ENCODE results near the gene C1orf35.

C1orf35 gene

GRCh38 chr1:228109073-228109961 is 6.2 kb upstream of the C1orf35 start, which contains the start of gene MRPL55:
TSS of gene MRPL55 (minus strand) at chr1:228109299. CDS start at chr1:228108260, 1,039 bp downstream.
- DNase-seq (ENCODE audit: low spot score) = peak; percentile 100

DNA sequence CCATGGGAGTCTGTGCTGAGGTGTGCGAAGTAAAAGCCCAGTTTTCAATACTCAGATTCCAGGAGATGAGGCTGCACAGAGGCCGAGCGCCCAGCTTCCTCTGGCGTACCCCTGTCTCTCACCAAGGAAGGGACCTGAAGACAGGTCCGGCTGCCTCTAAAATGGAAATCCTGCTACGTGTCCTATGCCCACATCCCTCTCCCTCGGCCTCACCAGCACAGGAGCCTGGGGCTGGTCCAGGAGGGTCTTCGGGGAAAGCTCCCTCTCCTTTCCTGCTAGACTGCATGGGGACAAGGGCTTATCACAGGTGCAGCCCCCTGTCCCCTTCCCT is 5.6 kb upstream of the C1orf35 start:
- DNase-seq (ENCODE audit: low spot score) = no peak

DNA sequence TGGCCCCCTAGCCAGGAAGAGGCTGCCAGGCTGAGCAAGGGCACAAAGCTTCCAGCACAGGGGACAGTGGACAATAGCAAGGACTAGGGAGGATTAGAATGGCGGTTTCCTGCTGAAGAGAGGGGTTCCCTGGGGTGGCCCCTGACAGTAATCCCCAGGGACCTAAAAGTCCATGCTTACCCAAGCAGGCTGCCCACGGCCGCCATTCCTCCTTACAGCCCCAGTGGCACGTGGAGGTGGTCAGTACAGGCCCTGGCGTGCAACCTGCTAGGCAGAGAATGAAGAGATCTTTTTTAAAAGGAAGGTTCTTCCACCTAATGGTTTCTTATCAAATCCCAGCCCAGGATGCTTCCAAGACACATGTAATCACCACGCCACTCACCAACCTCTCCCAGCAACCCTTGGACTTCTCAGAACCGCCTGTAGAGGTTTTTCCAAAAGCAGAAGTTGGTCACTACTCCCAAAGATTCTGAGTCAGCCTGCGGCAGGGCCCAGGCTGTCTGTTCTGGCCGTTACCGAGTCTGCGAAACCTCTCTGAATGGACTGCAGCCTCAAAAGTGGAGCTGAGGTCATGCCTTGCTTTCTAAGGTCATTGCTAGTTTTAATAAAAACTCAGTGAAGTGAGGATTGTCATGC is 5.0 kb upstream of the C1orf35 start:
- no peak for DNase-seq (ENCODE audit: low spot score)

GRCh38 chr1:228107636-228108035 is 4.5 kb upstream of the C1orf35 start:
- no peak for DNase-seq (ENCODE audit: low spot score)

- no peak for DNase-seq (ENCODE audit: low spot score)
Observed at GRCh38 chr1:228106800-228107054, 3.6 kb upstream of the C1orf35 start.

GRCh38 chr1:228105996-228106799 is 3.1 kb upstream of the C1orf35 start:
- DNase-seq (ENCODE audit: low spot score) = no peak

- DNase-seq (ENCODE audit: low spot score) = no peak
Observed at GRCh38 chr1:228105270-228105995, 2.3 kb upstream of the C1orf35 start.

GRCh38 chr1:228104526-228105269 is 1.6 kb upstream of the C1orf35 start:
- no peak for DNase-seq (ENCODE audit: low spot score)

DNA sequence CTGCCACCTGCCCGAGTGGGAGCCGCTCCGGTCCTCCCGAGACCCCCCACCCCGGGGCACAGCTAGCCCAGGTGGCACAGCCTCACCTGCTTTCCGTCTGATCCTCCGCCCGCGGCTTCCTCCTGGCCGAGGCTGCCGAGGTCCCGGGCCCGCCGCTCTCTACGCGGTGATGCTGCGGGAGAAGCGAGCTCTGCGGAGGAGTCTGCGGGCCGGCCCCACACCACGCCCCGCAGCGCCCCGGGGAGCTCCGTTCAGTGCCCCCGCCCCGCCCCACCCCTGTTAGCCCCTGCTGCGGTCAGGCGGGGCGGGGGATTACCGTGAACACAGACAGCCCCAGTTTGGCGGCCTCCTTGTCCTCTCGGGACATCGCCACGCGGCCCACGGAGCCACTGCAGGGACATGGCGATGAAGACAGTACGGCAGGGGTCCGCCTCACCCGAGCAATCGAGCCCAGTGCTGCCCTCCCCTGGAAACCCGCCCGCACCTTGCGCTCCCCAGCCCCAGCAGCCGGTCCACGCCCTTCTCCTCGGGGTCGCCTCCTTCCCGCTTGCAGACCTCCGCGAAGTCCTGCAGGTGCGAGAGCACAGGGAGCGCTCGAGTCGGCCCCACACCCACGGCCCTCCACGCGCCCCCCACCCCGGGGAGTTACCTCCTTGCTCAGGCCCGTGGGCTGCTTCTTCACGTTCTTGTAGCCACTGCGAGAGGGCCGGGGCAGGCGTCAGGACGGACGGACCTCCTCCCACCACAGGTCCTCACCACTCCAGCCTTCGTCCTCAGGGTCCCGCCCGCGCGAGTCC is 933 bp downstream of the C1orf35 start:
- peak; percentile 73 for DNase-seq (ENCODE audit: low spot score)

- DNase-seq (ENCODE audit: low spot score) = no peak
Observed at GRCh38 chr1:228101614-228101993, 1.5 kb downstream of the C1orf35 start.

- DNase-seq (ENCODE audit: low spot score) = no peak
Observed at GRCh38 chr1:228100822-228101613, 2.1 kb downstream of the C1orf35 start.

GRCh38 chr1:228099331-228099732 is 3.8 kb downstream of the C1orf35 start:
- DNase-seq (ENCODE audit: low spot score) = no peak

- no peak for DNase-seq (ENCODE audit: low spot score)
Observed at GRCh38 chr1:228098323-228098931, 4.7 kb downstream of the C1orf35 start.

DNA sequence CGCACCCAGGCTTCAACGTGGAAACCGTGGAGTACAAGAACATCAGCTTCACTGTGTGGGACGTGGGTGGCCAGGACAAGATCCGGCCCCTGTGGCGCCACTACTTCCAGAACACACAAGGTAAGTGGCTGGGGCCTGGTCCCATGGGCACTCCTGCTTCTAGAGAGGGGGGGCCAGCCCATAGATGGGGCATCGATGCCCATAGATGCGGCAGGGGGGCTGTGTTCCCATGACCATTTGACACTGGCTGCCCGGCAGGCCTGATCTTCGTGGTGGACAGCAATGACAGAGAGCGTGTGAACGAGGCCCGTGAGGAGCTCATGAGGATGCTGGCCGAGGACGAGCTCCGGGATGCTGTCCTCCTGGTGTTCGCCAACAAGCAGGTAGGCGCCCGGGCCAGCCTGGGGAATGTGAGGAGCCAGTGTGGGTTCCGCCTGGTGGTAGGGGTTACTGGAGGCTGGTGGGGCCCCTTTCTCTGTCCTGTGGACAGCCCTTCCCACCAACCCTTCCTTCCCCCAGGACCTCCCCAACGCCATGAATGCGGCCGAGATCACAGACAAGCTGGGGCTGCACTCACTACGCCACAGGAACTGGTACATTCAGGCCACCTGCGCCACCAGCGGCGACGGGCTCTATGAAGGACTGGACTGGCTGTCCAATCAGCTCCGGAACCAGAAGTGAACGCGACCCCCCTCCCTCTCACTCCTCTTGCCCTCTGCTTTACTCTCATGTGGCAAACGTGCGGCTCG is 5.6 kb downstream of the C1orf35 start:
- no peak for DNase-seq (ENCODE audit: low spot score)

- DNase-seq (ENCODE audit: low spot score) = no peak
Observed at GRCh38 chr1:228096416-228097332, 6.5 kb downstream of the C1orf35 start.

GRCh38 chr1:228095938-228096337 is 7.2 kb downstream of the C1orf35 start:
- no peak for DNase-seq (ENCODE audit: low spot score)

DNA sequence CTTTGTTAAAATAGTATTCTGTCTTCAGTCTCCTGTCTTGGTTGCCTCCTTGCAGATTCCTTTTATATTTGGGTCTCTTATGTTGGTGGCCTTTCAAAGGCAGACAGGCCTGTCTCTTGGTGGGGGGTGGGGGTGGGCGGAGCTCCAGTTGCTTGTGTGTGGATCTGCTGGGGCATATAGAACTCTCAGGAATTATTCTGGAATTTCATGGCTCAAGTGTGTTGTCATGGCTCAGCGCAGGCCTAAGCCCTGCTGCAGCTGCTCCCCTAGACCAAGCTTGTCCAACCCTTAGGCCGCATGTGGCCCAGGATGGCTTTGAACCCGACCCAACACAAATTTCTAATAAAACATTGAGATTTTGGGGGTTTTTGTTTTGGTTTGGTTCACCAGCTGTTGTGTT is 8.0 kb downstream of the C1orf35 start:
- no peak for DNase-seq (ENCODE audit: low spot score)

Data from ecto neural progenitor cell (in vitro differentiated cells).